IMR-90 (cell line): Measurements from ENCODE around the gene PRR13.

Experiments used
- CHD1 ChIP-seq: IDR thresholded peaks from 2 replicates; pipeline ENCODE4 v1.6.1; 2012; ENCODE audit warnings: low read depth, low read length, improper control_type of control experiment
- TF ChIP-seq, protein P1 (sequence below): fragments of 150-350 bp; IDR thresholded peaks from 2 replicates; pipeline ENCODE4 v1.6.1; 2016; ENCODE audit warnings: low read depth, mild to moderate bottlenecking, low read length, moderate library complexity, borderline replicate concordance

DNA sequence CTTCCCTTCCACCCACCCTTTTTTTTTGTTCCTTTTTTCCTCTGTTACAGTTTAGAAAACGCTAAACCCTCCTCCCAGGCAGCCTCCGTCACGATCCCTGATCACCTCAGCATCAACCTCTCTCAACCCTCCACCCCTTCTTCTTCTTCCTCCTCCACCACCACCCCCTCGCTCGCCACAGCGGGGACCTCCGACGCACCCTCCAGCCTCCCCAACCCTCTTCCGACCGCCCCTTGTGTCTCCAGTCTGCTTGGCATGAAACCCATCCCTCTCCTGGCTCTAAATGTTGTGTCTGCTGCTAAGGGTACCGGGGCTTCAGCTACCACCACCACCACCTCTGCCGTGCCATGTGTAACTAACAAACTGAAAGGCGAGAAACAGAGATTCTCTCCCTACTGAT lies 33.3 kb downstream of the PRR13 start:
- TF ChIP-seq CHD1, result no peak
- TF ChIP-seq, protein P1, sequence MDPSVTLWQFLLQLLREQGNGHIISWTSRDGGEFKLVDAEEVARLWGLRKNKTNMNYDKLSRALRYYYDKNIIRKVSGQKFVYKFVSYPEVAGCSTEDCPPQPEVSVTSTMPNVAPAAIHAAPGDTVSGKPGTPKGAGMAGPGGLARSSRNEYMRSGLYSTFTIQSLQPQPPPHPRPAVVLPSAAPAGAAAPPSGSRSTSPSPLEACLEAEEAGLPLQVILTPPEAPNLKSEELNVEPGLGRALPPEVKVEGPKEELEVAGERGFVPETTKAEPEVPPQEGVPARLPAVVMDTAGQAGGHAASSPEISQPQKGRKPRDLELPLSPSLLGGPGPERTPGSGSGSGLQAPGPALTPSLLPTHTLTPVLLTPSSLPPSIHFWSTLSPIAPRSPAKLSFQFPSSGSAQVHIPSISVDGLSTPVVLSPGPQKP, result no peak
